GM19324 (cell line): ENCODE data around the gene ZNF202.

Source experiments
- ATAC-seq: cut with Tn5 transposase; IDR thresholded peaks from one replicate; pipeline ENCODE4 v1.9.1; 2021; ENCODE audit warnings: mild to moderate bottlenecking, moderate library complexity; ENCODE audit not compliant: unreplicated experiment, low FRiP score

The ZNF202 gene

GRCh38 chr11:123690485-123690884 is 51.0 kb downstream of the ZNF202 start:
- no peak for ATAC-seq

- ATAC-seq: no peak
Measured at GRCh38 chr11:123684601-123685000, 56.9 kb downstream of the ZNF202 start.

DNA sequence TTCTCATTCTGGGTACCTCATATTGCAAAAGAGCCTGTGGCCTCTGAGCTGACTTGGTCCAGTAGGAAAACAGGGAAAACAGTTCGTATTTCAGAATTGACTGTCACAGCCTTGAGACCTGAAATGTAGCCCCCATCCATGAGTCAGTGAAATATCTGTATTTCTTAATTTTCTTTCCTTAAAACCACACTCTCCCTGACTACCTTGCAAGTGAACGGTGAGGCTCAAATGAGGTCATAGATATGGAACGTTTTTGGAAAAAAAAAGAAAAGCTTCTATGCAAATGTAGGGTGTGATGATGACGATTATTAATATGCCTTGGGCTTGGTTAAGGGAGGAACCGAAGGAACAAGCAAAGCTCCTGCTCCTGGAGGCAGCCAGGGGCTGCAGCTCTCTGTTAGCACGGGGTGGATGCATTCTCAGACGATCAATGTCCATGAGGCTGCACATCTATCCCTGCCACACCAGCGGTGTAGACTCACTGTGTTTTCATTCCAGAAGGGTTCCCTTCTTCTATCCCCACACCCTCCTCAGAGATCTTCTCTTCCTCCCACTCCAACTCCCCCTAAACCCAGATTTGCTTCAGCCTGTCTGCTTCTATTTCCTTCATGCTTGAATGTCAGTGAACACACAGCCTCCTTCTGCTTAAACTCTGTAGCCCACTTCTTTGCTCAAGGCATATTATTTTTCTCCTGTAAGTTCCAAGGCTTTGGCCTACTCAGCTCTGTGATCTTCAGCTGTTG is 57.9 kb downstream of the ZNF202 start:
- ATAC-seq: no peak

DNA sequence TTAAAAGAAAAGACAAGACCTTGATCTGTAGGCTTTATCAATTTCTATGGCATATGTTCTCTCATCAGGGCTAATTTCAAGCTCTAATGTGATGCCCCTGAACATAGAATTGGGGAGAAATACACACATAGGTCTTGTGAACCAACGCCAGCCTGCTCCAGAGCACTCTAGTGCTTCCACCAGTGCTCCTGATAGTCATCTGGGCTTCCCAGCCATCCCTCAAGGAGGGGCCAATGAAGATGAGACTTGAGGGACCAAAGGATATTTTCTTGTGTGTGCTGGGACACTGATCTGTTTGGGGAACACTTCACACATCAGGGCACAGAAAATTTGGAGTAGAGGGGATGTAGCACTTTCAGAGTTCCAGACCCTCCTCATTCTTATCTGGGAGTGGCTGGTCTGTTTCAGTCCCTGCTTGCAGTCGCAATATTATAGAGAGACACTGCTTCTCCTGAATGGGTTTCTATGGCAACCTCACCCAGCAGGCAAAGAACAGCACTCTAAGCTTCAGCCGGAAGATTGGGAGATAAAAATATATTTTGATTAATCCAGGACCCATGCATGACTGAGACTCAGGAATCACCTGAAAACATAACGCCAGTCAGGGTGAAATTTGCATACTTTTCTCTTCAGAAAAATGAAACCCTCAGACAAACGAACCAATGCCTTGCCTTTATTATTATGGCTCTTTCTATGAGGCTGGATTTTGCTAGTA is 58.6 kb downstream of the ZNF202 start:
- ATAC-seq: no peak

GRCh38 chr11:123681030-123681429 is 60.4 kb downstream of the ZNF202 start:
- ATAC-seq: no peak

DNA sequence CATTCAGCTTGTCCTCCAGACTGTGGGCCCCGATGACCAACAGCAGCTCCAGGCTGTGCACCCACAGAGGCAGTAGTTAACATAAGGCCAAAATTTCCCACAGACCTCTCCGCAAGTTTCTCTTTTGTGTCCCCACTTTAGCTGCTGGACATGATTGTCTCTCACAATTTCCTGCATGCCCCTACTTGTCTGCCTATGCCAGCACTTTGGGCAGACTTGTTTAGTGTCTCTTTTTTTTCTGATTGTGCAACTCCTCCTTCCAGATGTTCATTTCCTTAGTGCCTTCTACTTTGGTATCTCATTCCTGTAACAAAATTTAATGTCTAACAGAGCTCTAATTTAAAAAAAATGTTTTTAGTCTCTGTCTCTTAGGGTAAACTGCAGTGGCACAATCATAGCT is 63.2 kb downstream of the ZNF202 start:
- no peak for ATAC-seq

DNA sequence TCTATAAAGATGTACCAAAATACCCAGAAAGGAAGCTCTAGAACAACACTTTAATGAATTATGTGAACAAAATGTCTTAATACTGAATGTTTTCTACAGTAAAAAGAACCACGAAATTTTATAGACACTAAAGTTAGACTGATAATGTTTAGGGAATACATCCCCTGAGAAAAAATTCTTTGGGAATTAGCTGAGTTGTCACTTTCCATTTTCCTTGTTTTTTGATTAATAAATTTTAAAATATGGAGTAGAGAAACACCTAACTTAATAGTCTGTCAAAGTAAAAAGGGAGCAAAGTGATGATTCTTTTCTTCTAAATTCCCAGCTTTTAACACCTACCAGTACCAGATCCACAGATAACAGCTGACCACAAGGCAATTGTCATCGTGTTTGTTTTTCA is 64.0 kb downstream of the ZNF202 start:
- no peak for ATAC-seq

- ATAC-seq: no peak
Measured at GRCh38 chr11:123674297-123674696, 67.2 kb downstream of the ZNF202 start.
